HG03196 (cell line): ENCODE measurements around the gene CHST4.
"Not testable (repeated sequence)": the region's sequence is repeated elsewhere in the genome, so short reads cannot be mapped to it uniquely, and the experiment has no call there.

Experiments
- ATAC-seq: cut with Tn5 transposase; IDR thresholded peaks from one replicate; pipeline ENCODE4 v1.9.1; 2021; ENCODE audit not compliant: unreplicated experiment

CHST4 gene

DNA sequence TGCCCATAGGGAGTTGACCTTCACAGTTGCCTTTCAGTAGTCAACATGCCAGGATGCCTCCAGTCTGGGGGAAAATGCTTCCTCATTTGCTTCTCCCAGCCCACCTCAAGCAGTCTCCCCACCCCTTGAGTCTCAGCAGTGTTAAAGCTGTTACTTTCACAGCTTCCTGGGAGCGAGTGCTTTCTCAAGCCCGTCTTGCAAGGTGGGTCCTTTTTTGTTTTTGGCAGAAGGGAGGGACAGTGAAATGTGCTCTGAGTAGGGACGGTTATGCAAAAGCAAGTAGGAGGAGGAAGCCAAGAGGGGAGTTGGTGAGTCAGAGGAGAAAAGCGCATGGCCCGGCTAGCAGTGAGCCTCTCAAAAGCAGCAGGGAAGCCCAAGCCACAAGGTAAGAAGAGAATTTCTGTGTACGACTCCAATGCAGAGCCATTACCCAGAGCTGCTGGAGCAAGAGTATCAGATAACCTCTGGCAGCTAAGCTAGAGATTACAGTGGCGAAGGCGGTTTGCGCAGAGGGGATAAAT is at the start of gene CHST4:
TSS of gene CHST4 (plus strand) at position 316 of the 521 bp plus-strand sequence. CDS start 10,252 bp downstream, outside the sequence.
- ATAC-seq: no peak

DNA sequence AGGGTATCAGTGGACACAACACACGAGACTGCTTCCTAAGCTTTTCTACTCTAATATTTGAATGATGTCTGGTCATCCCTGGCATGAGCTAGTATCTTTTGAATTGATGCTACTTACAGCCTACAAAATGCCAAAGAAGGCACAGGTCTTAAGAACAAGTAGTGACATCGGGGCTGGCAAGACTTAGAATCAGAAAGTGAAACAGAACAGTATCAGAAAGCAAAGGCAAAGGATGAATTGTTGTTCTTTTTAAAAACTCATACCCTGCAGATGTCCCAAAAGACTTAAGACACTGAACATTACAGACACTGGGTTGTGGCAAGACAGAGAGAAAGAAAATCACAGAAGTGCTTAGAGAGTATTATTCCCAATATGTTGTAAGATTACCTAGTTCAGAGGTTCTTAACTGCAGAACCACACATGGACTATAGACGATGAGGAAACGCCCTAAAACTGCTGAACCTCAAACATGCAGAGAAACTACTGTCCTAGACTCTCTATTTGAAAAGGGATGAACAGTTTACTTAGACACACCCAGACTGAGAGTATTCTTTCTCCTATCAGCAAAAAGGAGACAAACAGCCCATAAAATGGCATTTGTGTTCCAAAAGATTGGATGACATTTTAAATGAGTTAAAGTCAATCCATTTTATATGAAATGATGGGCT is 49.6 kb upstream of the CHST4 start:
- ATAC-seq: no peak

DNA sequence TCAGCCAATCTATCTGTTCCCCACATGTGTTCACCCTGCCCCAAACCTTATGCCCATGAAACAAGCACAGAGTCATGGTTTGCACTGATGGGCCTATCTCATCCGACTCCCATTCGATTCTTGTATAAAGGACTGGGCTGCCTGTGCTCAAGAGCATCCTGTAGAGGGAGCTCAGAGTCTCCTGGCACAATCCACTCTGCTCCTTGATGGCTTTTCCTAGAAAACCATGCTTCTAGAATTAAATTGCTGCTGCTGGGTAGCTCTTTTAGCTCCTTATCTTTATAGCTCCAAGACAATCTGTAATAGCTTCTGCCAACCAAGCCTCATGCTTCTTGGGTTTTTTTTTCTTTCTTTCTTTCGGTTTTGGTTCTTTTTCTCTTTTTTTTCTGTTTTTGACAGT is 46.8 kb upstream of the CHST4 start:
- no peak for ATAC-seq

DNA sequence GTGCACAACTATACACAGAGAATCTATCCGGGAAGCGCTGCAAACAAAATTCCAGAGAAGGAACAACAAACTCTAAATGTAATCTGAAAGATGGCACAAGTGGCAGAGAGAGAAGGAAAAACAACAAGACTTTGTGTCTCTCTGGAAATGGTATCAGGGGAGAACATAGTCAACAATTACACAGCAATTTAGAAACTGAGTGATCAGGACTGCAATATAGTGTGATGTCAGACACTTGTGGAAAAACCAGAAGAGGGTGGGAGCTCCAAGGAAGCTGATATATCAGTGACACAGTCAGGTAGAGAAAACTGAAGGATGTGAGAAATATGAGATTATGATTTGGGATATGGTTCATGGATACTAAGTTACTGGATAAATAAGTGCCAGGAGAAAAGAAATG is 45.3 kb upstream of the CHST4 start:
- ATAC-seq: no peak

DNA sequence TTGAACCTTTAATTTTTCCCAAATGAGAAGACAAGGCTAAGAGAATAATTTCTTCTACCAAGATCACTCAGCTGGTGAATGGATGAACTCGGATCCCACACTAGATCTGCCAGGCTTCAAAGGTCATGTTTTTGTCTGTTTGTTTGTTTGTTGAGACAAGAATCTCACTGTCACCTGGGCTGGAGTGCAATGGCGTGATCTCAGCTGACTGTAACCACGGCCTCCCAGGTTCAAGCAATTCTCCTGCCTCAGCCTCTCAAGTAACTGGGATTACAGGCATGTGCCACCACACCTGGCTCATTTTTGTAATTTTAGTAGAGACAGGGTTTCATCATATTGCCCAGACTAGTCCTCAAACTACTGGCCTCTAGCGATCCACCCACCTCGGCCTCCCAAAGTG is 43.7 kb upstream of the CHST4 start:
- no peak for ATAC-seq

DNA sequence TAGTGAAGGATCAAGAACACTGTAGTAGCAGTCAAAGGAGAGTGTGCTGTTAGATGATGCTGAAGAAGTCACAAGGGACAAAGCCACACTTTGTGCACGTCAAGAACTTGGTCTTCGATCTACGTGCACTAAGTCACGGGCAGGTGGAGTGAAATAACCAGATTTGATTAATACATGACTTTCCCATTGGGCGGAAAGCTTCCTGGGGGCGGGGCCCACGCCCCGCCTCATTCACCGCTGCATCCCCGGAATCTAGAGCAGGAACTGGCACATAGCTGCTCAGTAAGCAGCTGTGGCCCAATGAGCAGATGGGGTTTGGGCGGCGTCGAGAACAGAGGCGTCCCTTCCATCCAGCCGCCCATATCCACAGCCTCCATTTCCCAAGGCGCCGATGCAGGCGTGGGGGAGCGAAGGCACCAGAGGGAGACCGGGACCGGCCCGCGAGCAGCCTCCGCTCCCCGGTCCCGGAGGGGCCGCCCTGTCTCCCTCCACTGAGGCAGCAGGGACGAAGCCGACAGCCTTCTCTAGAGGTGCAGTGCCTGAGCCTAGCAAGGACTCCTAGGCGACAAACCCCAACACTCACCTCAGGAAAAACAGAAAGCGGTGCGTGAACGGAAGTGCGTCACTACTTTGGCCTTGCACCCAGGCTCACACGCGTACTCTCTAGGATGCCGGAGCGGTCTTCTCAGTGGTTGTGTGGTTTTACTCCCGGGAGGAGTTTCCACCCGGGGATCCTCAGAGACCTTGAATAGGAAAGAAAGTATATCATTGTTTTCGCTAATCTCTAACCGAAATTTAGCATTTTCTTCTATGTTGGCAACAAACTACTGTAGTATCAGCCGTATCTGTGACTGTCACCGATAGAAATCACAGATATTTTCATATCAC is 42.0 kb upstream of the CHST4 start:
- peak; percentile 89 for ATAC-seq

DNA sequence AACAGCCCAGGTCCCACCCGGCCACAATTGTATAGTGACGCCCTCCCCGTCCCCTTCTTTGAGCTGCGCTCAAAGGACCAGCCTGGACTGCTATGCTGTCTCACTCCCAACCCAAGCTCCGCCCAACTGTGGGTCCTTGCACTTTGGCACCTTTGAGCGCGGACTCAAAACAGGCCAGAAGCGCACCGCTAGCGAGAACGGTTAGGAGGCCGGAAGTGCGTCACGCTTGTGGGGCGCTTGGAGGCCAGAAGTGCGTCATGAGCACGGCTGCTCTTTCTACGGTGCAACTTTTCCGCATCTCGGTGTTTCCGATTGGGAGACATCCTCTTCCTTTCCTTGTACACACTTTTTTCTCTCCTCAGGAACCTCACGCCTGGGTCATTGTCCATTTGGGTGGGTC is 37.1 kb upstream of the CHST4 start, which contains the start of gene ZNF19:
TSS of gene ZNF19 (minus strand) at position 203 of the 400 bp plus-strand sequence. CDS start 7,210 bp downstream, outside the sequence.
- no peak for ATAC-seq

DNA sequence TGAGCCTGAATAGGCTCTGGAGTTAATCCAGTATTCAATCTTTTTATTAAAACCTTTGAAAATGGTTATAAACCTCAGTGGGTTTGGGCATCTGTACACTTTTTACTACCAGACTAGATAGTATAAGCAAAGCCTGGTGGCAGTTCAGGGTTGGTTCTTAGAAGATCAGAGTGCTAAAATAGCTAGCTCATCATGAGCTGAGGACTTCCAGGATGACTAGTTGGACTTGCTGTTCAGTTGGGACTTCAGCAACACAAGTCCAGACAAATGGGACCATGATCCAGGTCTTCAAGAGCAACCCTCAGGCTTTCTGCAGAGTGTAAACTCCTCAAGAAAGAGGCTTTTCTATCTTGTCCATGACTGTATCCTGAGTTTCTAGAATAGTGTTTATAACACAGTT is 35.9 kb upstream of the CHST4 start:
- ATAC-seq: no peak

DNA sequence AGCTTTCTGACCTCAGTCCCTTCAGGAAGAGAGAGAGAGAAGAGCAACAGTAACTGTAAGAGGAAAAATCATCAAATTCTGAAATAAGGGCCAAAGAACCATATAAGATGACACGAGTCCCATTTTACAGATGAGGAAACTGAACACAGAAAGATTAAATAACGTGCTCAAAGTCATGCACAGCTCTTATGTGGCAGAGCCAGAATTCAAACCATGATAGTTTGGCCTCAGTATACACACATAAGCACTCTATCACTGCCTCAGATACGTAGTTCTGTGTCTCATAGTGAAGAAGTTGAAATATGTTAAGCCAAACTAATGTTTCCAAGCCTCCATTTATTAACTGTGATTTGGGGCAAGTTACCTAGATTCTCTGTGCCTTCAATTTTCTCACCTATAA is 35.2 kb upstream of the CHST4 start:
- no peak for ATAC-seq

DNA sequence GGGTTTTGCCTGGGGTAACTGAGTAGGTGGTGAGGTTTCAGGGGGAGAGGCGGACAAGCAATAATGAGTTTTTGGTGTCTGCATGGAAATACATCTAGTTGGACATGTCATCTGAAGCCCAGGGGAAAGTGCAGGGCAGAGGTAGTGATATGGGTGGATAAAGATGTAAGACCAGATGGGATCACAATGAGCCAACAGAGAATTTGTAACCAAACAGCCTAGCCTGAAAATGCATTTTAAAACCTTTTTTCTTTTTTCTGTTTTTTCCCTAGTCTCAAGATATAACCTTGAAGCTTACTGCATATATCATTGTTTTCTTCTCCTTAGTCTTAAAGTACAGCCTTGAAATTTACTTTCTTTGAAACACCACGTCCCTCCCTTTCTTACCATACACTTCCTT is 33.4 kb upstream of the CHST4 start:
- ATAC-seq: no peak

DNA sequence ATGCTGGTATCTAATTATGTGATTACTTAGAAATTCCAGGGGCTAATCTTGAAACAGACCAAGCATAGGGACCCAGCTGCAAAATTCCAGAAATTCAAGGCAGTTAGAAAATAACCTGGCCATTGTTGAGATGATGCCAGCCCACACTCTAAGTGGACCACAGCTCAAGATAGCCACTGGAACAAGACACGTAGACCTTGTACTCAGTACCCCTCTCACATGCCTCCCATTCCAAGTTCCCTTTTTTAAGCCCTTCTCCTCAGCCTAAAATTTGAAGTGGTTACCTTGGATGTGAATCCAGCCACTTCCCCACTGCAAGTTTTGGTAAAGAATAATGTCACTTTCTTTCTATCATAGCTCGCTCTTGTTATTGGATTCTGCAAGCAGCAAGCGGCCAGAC is 33.0 kb upstream of the CHST4 start:
- ATAC-seq: no peak

DNA sequence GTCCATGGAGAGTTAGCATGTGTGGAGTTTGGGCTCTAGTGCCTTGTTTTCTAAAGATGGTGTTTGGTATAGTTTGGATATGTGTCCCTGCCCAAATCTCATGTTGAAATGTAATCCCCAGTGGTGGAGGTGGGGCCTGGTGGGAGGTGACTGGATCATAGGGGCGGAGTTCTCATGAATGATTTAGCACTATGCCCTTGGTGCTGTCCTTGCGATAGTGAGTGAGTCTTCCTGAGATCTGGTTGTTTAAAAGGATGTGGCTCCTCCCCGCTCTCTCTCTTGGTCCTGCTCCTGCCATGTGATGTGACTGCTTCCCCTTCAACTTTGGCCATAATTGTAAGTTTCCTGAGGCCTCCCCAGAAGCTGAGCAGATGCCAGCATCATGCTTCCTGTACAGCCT is 28.2 kb upstream of the CHST4 start:
- ATAC-seq: no peak

DNA sequence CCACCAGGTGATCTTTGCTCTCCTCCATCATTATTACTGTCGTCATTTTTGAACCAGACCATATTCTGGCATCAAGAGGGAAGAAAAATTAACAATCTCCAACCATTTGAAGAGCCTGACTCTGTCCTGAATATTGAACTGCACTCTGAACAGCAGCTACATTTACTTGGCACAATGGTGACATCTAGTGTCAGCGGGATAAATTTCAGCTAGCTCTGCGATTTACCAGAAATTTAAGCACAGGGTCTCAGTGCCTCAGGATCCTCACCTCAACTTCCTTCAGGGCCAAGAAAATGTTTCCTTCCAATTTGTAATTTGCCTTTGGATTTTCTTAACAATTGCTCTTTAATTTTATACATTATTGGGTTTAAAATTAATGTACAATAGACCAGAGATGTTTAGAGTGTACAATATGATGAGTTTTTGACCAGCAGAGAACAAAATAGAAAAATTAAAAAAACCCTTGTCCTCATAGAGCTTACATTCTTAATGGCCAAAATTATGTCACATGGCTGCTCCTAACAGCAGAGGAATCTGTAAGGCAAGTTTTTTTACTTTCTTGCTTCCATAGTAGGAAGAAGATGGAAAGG is 26.4 kb upstream of the CHST4 start:
- no peak for ATAC-seq

DNA sequence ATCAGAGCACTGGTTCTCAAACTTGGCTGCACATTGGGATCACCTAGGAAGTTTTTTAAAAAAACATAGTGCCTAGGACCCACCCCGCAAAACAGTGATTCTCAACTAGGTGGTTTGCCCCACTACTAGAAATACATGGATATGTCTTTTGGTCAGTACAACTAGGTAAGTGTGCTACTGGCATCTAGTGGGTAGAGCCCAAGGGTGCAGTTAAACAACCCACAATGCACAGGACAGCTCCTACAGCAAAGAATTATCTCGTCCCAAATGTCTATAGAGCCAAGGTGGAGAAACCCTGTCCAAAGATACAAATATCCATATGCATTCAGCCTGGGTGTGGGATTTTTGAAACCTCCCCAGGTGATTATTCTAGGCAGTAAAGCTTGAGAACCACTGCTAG is 25.3 kb upstream of the CHST4 start:
- ATAC-seq: no peak

DNA sequence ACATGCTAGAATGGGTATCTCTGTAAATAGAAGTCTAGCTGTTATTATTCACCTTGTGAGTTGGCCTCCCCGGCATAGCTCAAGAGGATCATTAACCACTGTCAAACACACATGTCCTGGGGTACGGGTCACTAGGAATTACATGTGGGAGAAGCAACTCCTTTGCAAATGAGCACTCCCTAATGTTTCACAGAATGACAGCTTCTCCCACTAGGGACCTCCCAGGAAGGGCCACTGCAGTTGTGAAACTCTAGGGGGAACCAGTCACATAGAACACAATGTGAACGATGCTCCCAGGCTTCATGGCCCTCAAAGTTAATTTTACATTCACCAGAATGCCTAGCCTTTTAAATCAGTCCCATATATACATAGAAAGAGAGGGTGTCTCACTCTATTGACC is 24.7 kb upstream of the CHST4 start:
- no peak for ATAC-seq

DNA sequence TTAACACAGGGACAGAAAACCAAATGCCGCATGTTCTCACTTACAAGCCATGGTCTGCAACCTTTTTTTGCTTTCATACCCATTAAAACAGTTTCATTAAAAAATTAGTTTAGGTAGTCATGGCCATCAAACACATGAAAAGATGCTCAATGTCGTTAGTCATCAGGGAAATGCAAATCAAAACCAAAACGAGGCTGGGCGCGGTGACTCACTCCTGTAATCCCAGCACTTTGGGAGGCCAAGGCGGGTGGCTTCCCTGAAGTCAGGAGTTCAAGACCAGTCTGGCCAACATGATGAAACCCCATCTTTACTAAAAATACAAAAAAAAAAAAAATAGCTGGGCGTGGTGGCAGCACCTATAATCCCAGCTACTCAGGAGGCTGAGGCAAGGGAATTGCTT is 22.2 kb upstream of the CHST4 start:
- not testable (repeated sequence) for ATAC-seq

DNA sequence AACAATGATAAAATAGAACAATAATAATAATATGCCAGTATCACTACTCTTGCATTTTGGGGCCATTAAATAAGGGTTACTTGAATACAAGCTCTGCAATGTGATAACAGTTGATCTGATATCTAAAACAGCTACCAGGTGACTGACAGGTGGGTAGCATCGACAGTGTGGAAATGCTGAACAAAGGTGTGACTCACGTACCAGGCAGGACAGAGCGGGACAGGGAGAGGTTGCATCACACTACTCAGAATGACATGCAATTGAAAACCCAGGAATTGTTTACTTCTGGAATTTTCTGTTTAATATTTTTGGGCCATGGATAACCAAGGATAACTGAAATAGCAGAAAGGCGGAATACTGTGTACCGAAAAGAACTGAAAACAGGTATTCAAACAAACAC is 21.3 kb upstream of the CHST4 start:
- ATAC-seq: no peak

DNA sequence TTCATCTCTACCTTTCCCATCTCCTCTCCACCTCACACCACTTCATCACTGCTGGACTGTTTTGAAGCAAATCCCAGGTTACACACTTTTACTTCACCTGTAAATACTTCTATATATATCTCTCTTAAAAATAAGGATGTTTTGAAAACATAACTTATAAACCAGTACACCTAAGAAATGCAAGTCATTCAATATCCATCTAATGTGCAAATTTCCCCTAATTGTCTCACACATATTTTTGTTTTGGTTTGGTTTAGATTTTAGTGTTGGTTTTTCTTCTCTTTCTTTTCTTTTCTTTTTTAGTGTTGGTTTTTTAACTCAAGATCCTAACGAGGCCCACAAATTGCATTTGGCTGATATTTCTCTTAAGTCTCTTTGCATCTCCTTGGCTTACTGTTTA is 19.2 kb upstream of the CHST4 start:
- ATAC-seq: no peak

DNA sequence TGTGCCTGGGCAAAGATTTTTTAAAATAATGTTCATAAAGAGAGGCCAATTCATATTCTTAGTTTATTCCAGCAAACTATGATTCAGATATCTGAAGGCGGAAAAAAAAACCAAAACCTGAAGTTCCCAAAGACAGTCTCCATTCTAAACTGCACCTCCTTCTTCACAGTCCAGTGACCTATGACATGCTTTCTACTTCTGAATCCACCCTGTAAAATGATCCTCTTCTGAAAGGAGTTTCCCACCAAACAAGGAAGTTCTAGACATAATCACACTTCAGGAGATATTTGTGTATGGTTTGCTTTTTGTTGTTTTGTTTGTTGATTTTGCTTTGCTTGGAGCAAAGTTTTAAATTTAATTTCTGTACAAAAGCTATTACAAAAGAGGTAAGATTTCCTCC is 12.9 kb upstream of the CHST4 start:
- no peak for ATAC-seq

DNA sequence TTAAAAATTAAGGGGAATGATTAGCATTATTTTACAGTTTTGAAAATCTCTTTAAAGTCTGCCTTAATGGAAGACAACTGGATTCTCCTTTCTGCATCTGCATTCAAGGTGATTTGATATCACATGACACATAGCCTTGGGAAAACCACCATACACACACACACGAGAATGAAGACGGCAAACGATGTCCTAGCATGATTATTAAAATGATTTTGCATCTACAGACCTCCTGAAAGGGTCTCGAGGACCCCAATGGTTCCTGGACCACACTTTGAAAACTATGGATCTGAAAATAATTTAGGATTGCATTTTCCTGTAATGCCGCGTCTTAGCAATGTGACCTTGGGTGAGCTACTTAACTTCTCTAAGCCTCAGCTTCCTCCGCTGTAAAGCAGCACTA is 11.8 kb upstream of the CHST4 start:
- ATAC-seq: no peak

DNA sequence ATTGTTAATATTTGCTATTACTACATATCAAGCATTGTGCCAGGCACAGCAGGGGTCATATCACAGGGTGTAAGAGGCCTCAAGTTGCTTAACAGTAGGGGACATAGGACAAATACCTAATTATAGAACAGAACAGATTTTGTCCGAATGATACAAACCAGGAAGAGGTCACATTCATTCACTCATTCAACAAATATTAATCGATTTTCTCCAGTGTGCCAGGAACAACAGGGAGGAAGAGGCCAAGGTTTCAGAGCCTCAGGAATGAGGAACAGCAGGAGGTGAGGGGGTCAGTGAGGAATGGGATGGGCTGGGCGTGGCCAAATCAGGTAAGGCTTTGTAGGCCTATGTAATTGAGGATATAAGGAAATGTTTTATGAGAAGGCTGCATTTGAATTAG is 11.2 kb upstream of the CHST4 start:
- ATAC-seq: no peak

DNA sequence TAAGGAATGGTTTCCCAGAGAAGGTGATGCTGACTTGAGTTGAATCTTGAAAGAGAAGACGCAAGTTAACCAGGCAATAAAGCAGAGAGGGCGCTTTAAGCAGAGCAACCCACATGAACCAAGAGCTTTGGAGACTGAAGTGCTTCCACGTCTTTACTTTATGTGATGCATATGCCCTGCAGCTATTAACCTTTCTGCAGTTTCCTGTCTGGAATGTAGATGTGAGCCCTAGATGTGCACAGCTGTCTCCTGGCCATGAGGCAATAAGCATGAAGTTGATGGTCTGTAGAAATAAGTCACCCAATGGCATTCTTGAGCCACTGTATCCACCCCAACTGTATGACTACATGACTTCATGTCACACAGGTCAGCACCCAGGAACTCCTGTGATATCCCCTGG is 5.7 kb upstream of the CHST4 start:
- ATAC-seq: no peak
